GM12801 (cell line): Measurements from ENCODE around the gene CIPC.

Source experiments
- CTCF ChIP-seq: IDR thresholded peaks from one replicate; pipeline ENCODE4 v1.5.1; 2011; ENCODE audit warnings: control low read depth; ENCODE audit not compliant: insufficient read length; ENCODE audit errors: extremely low read depth

Gene CIPC

GRCh38 chr14:77131871-77132486 is 33.9 kb downstream of the CIPC start:
- TF ChIP-seq CTCF = no peak

- no peak for TF ChIP-seq CTCF
These were observed 35.8 kb downstream of the CIPC start for GRCh38 chr14:77133720-77134338.

GRCh38 chr14:77139022-77139421 is 41.0 kb downstream of the CIPC start:
- TF ChIP-seq CTCF = no peak

- TF ChIP-seq CTCF = no peak
These were observed 41.7 kb downstream of the CIPC start for GRCh38 chr14:77139540-77140358.

- TF ChIP-seq CTCF = no peak
These were observed 42.5 kb downstream of the CIPC start for GRCh38 chr14:77140359-77141213.

GRCh38 chr14:77141214-77142004 is 43.4 kb downstream of the CIPC start, which contains the start of gene ZDHHC22:
ZDHHC22 (minus strand) TSS chr14:77141791; CDS start chr14:77139738, 2,053 bp downstream.
- no peak for TF ChIP-seq CTCF
